Muscle of leg (tissue), 11 donors: Measurements from ENCODE around the gene IRF4. TPM values are rescaled to one million over a fixed set of nuclear protein-coding genes. Genes with fewer than 3 reads are reported as not detected.
"Not testable (repeated sequence)": the region's sequence is repeated elsewhere in the genome, so short reads cannot be mapped to it uniquely, and the experiment has no call there.

Experiments
- DNase-seq: peaks from one replicate; pipeline ENCODE4 v3.0.0; 2013
- H3K27ac ChIP-seq: one replicate; pipeline ENCODE4 v1.5.1; 2013; ENCODE audit warnings: mild to moderate bottlenecking, low read length, control low read depth
- H3K27me3 ChIP-seq: one replicate; pipeline ENCODE4 v1.6.1; 2013; ENCODE audit warnings: low read length; ENCODE audit not compliant: control insufficient read depth, insufficient read depth
- H3K36me3 ChIP-seq: one replicate; pipeline ENCODE4 v1.6.1; 2013; ENCODE audit warnings: low read length; ENCODE audit not compliant: control insufficient read depth, insufficient read depth
- H3K4me1 ChIP-seq: one replicate; pipeline ENCODE4 v1.6.1; 2013; ENCODE audit warnings: low read length; ENCODE audit not compliant: control insufficient read depth, insufficient read depth
- H3K4me3 ChIP-seq: one replicate; pipeline ENCODE4 v1.5.1; 2013; ENCODE audit warnings: low read length, control low read depth
- H3K9me3 ChIP-seq: replicated peaks from 2 replicates; pipeline ENCODE4 v1.6.1; 2013; ENCODE audit warnings: low read depth, low read length; ENCODE audit not compliant: control insufficient read depth
- WGBS: methylation state at CpG from one replicate; pipeline ENCODE4 v1.1.5; 2013; ENCODE audit warnings: missing lambda C conversion rate; ENCODE audit not compliant: insufficient coverage; 5-methylcytosine and 5-hydroxymethylcytosine counted together
- polyA plus RNA-seq, 8 donors: library from polyadenylated mRNA; unstranded; fragments of 120-200 nt; gene quantifications; one replicate each; pipeline versions ENCODE4 v1.2.1 to v1.2.3, GENCODE V29; 2013; ENCODE audit warnings: inconsistent platforms in 1 of 8, low replicate concordance in 1 of 8; ENCODE audit not compliant: insufficient read length in 8 of 8, insufficient read depth in 1 of 8
- total RNA-seq: library from RNA; stranded (reverse); fragments of 120-200 nt; gene quantifications from one replicate; pipeline ENCODE4 v1.2.4, GENCODE V29; 2013

The IRF4 gene
- total and polyA plus RNA-seq, 9 donors, result 0.12 to 1.8 (median 0.46) TPM

GRCh38 chr6:366389-367297, 24.9 kb upstream of the IRF4 start:
- DNase-seq, result peak; percentile 43
- peaks cover 29% of the 10 kb centered on the region for H3K9me3 ChIP-seq
- no peak overlapping the region for H3K27ac ChIP-seq
- H3K4me3 ChIP-seq, result no peak overlapping the region
- peaks cover 18% of the 10 kb centered on the region for H3K27me3 ChIP-seq
- 58% methylated on average over 14 of the region's 19 CpGs for WGBS
- peaks cover 10% of the 10 kb centered on the region for H3K4me1 ChIP-seq
- H3K36me3 ChIP-seq, result no peaks in the 10 kb centered on the region

GRCh38 chr6:367298-367794, 24.2 kb upstream of the IRF4 start:
- DNase-seq, result no peak
- Histone ChIP-seq H3K27me3 (peaks cover 23% of the 10 kb centered on the region), H3K36me3 (no peaks in the 10 kb centered on the region), H3K27ac (no peak overlapping the region), H3K4me1 (peaks cover 10% of the 10 kb centered on the region), H3K9me3 (peaks cover 28% of the 10 kb centered on the region), H3K4me3 (no peak overlapping the region)
- WGBS, result 82% methylated on average over 8 of the region's 8 CpGs

GRCh38 chr6:367891-368630, 23.5 kb upstream of the IRF4 start:
- Histone ChIP-seq H3K36me3 (no peaks in the 10 kb centered on the region), H3K27me3 (peaks cover 30% of the 10 kb centered on the region), H3K4me1 (peaks cover 10% of the 10 kb centered on the region), H3K9me3 (peaks cover 29% of the 10 kb centered on the region), H3K27ac (no peak overlapping the region), H3K4me3 (no peak overlapping the region)
- WGBS, result 71% methylated on average over 9 of the region's 17 CpGs
- no peak for DNase-seq

- Histone ChIP-seq H3K36me3 (no peaks in the 10 kb centered on the region), H3K9me3 (peaks cover 24% of the 10 kb centered on the region), H3K4me1 (peaks cover 11% of the 10 kb centered on the region), H3K27ac (no peak overlapping the region), H3K27me3 (peaks cover 34% of the 10 kb centered on the region), H3K4me3 (no peak overlapping the region)
- no peak for DNase-seq
- WGBS, result 75% methylated on average over 12 of the region's 13 CpGs
These were observed 21.8 kb upstream of the IRF4 start for GRCh38 chr6:369559-370431.

- Histone ChIP-seq H3K27ac (no peak overlapping the region), H3K36me3 (no peaks in the 10 kb centered on the region), H3K4me1 (peaks cover 9% of the 10 kb centered on the region), H3K9me3 (peaks cover 23% of the 10 kb centered on the region), H3K4me3 (no peak overlapping the region), H3K27me3 (peaks cover 34% of the 10 kb centered on the region)
- DNase-seq, result no peak
- 72% methylated on average over 6 of the region's 6 CpGs for WGBS
These were observed 21.0 kb upstream of the IRF4 start for GRCh38 chr6:370555-370954.

GRCh38 chr6:371851-372250, 19.7 kb upstream of the IRF4 start:
- H3K4me3 ChIP-seq, H3K27ac ChIP-seq, H3K36me3 ChIP-seq, DNase-seq, H3K4me1 ChIP-seq: not testable (repeated sequence)
- Histone ChIP-seq H3K27me3 (peaks cover 30% of the 10 kb centered on the region), H3K9me3 (peaks cover 19% of the 10 kb centered on the region)
- WGBS, result 91% methylated on average over 2 of the region's 2 CpGs

- no peaks in the 10 kb centered on the region for H3K36me3 ChIP-seq
- peaks cover 30% of the 10 kb centered on the region for H3K27me3 ChIP-seq
- DNase-seq, result no peak
- peaks cover 6% of the 10 kb centered on the region for H3K4me1 ChIP-seq
- no peak overlapping the region for H3K27ac ChIP-seq
- H3K4me3 ChIP-seq, result no peak overlapping the region
- peaks cover 17% of the 10 kb centered on the region for H3K9me3 ChIP-seq
- 64% methylated on average over 16 of the region's 16 CpGs for WGBS
These were observed 19.1 kb upstream of the IRF4 start for GRCh38 chr6:372336-372911.

- Histone ChIP-seq H3K27ac (no peak overlapping the region), H3K36me3 (no peaks in the 10 kb centered on the region), H3K4me3 (no peak overlapping the region), H3K9me3 (peaks cover 15% of the 10 kb centered on the region), H3K27me3 (peaks cover 26% of the 10 kb centered on the region), H3K4me1 (peaks cover 6% of the 10 kb centered on the region)
- DNase-seq, result no peak
- WGBS, result 86% methylated on average over 7 of the region's 8 CpGs
These were observed 18.5 kb upstream of the IRF4 start for GRCh38 chr6:373031-373430.

- Histone ChIP-seq H3K4me1 (peaks cover 6% of the 10 kb centered on the region), H3K4me3 (no peak overlapping the region), H3K27me3 (peaks cover 24% of the 10 kb centered on the region), H3K9me3 (peaks cover 17% of the 10 kb centered on the region), H3K27ac (no peak overlapping the region), H3K36me3 (no peaks in the 10 kb centered on the region)
- WGBS, result 62% methylated on average over 26 of the region's 26 CpGs
- DNase-seq, result peak; percentile 23
These were observed 17.5 kb upstream of the IRF4 start for GRCh38 chr6:373773-374724.
